ENCODE data around the gene SYNCRIP. TPM values are rescaled to one million over a fixed set of nuclear protein-coding genes. Genes with fewer than 3 reads are reported as not detected.

The SYNCRIP gene
- total RNA-seq, 1 donor: 59.4 TPM

- no peak for TF ChIP-seq CTCF (IDR thresholded peaks at IDR 0.05; ENCODE audit: extremely low read depth, low read depth, low read length)
- Histone ChIP-seq H3K36me3 (ENCODE audit: insufficient read depth, low read length) (peaks cover 30% of the 10 kb centered on the region), H2AFZ (ENCODE audit: low read length) (peak overlapping the region; percentile 72), H3K4me3 (ENCODE audit: insufficient read depth, low read length) (peak overlapping the region; percentile 87), H3K9me3 (ENCODE audit: low read depth, low read length) (no peaks in the 10 kb centered on the region), H3K79me2 (ENCODE audit: insufficient read depth, low read length) (peaks cover 39% of the 10 kb centered on the region), H3K27ac (ENCODE audit: low read depth, low read length) (peak overlapping the region; percentile 90), H3K4me2 (ENCODE audit: insufficient read depth, low read length) (peak overlapping the region; percentile 83), H4K20me1 (ENCODE audit: insufficient read depth, low read length) (peaks cover 36% of the 10 kb centered on the region), H3K4me1 (ENCODE audit: insufficient read depth, low read length) (peaks cover 21% of the 10 kb centered on the region), H3K27me3 (ENCODE audit: insufficient read depth, low read length) (no peaks in the 10 kb centered on the region)
- no peak for DNase-seq (ENCODE audit: insufficient read length, low spot score, missing footprints)
Observed at GRCh38 chr6:85679445-85680123, 36.9 kb upstream of the SYNCRIP start.

- Histone ChIP-seq H3K79me2 (ENCODE audit: insufficient read depth, low read length) (peaks cover 42% of the 10 kb centered on the region), H2AFZ (ENCODE audit: low read length) (peak overlapping the region; percentile 72), H3K27me3 (ENCODE audit: insufficient read depth, low read length) (no peaks in the 10 kb centered on the region), H3K4me2 (ENCODE audit: insufficient read depth, low read length) (peak overlapping the region; percentile 92), H4K20me1 (ENCODE audit: insufficient read depth, low read length) (peaks cover 38% of the 10 kb centered on the region), H3K36me3 (ENCODE audit: insufficient read depth, low read length) (peaks cover 34% of the 10 kb centered on the region), H3K4me1 (ENCODE audit: insufficient read depth, low read length) (peaks cover 18% of the 10 kb centered on the region), H3K27ac (ENCODE audit: low read depth, low read length) (peak overlapping the region; percentile 90), H3K4me3 (ENCODE audit: insufficient read depth, low read length) (peak overlapping the region; percentile 87), H3K9me3 (ENCODE audit: low read depth, low read length) (no peaks in the 10 kb centered on the region)
- TF ChIP-seq CTCF (IDR thresholded peaks at IDR 0.05; ENCODE audit: extremely low read depth, low read depth, low read length): no peak
- peak; percentile 97 for DNase-seq (ENCODE audit: insufficient read length, low spot score, missing footprints)
Observed at GRCh38 chr6:85678602-85679444, 36.1 kb upstream of the SYNCRIP start.

GRCh38 chr6:85678026-85678601, 35.4 kb upstream of the SYNCRIP start:
- peaks cover 34% of the 10 kb centered on the region for H3K36me3 ChIP-seq (ENCODE audit: insufficient read depth, low read length)
- H2AFZ ChIP-seq (ENCODE audit: low read length): no peak overlapping the region
- no peaks in the 10 kb centered on the region for H3K9me3 ChIP-seq (ENCODE audit: low read depth, low read length)
- peaks cover 18% of the 10 kb centered on the region for H3K4me1 ChIP-seq (ENCODE audit: insufficient read depth, low read length)
- peak overlapping the region; percentile 87 for H3K4me3 ChIP-seq (ENCODE audit: insufficient read depth, low read length)
- H3K79me2 ChIP-seq (ENCODE audit: insufficient read depth, low read length): peaks cover 46% of the 10 kb centered on the region
- peak overlapping the region; percentile 92 for H3K4me2 ChIP-seq (ENCODE audit: insufficient read depth, low read length)
- peaks cover 38% of the 10 kb centered on the region for H4K20me1 ChIP-seq (ENCODE audit: insufficient read depth, low read length)
- H3K27ac ChIP-seq (ENCODE audit: low read depth, low read length): peak overlapping the region; percentile 79
- DNase-seq (ENCODE audit: insufficient read length, low spot score, missing footprints): no peak
- TF ChIP-seq CTCF (IDR thresholded peaks at IDR 0.05; ENCODE audit: extremely low read depth, low read depth, low read length): no peak
- H3K27me3 ChIP-seq (ENCODE audit: insufficient read depth, low read length): no peaks in the 10 kb centered on the region

Measured in osteoblast (primary cell).